ENCODE measurements around the gene HIPK2. TPM values are rescaled to one million over a fixed set of nuclear protein-coding genes. Genes with fewer than 3 reads are reported as not detected.

HIPK2 gene
- total RNA-seq, 2 donors from 2014 or later: 22.1 to 26.4 TPM

DNA sequence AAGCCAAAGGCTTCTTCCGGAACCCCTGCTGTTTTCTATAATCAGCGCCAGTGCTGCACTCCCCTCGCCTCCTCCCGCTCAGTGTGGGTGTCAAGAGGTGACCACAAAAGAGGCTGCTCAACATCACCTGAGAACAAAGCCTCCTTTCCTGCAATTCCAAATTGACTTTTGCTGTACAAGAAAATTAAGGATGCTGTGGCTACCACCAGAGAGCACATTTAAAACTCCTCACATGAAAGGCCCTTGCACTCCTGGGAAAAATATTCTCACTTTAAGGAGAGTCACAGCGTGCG lies 96.4 kb downstream of the HIPK2 start:
- 97 to 99% methylated on average over 6 of the region's 6 CpGs for WGBS, 2 donors
- no peaks in the 10 kb centered on the region for H3K27me3 ChIP-seq
- peak overlapping the region in 3 of 4 donors; percentile 75 to 90 (median 79) for H3K27ac ChIP-seq

DNA sequence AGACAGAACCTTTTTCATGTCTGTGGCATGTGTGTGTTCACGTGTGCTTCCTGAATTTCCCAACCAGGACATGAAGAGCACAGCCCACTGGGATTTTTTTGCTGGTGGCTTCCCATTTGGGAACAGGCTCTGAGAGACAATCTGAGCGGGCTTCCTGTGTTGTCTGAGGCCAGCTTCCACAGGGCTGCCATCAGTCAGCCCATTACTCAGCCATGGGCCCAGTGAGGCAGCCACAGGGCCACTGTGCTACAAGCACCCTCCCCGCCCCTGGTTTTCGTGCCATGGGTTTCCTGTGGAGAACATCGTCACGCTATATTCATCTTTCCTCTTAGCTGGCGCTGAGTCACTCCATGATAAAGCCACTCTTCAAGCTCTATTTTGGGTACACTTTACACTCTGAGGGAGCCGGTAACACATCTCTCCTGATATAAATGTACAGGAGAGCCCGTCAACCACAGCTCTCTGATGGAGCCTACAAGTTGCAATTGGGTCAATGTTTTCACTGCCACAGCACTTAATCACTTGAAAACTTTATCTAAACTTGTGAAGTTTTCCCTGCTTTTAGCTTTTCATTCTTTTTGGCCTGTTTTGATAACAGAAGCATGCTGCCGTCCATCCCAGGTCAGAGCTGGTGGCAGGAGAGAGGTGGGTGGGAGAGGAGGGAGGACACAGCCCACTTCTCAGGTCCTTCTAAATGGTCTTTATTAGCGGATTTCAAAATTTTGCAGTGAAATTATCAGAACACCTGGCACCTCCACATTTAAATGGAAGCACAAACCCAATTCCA lies 96.9 kb downstream of the HIPK2 start:
- WGBS, 2 donors: 63 to 75% methylated on average over 11 of the region's 11 CpGs
- ATAC-seq (peak; percentile 14), DNase-seq (peak in 2 of 4 donors; percentile 23 to 54)
- no peaks in the 10 kb centered on the region for H3K36me3 ChIP-seq (replicated peaks in 1 of 2; ENCODE audit: insufficient read depth in 1 of 2, low read depth in 2 of 2)
- TF ChIP-seq POLR2A (IDR thresholded peaks at IDR 0.05): no peak
- TF ChIP-seq, protein P1, sequence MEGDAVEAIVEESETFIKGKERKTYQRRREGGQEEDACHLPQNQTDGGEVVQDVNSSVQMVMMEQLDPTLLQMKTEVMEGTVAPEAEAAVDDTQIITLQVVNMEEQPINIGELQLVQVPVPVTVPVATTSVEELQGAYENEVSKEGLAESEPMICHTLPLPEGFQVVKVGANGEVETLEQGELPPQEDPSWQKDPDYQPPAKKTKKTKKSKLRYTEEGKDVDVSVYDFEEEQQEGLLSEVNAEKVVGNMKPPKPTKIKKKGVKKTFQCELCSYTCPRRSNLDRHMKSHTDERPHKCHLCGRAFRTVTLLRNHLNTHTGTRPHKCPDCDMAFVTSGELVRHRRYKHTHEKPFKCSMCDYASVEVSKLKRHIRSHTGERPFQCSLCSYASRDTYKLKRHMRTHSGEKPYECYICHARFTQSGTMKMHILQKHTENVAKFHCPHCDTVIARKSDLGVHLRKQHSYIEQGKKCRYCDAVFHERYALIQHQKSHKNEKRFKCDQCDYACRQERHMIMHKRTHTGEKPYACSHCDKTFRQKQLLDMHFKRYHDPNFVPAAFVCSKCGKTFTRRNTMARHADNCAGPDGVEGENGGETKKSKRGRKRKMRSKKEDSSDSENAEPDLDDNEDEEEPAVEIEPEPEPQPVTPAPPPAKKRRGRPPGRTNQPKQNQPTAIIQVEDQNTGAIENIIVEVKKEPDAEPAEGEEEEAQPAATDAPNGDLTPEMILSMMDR (IDR thresholded peaks at IDR 0.05): no peak
- H3K4me3 ChIP-seq: no peak overlapping the region
- intact Hi-C loops (cut with DNase I): no loop called here
- H3K9me3 ChIP-seq: no peaks in the 10 kb centered on the region
- no peaks in the 10 kb centered on the region for H3K27me3 ChIP-seq
- H3K27ac ChIP-seq: peak overlapping the region; percentile 73 to 90 (median 77)
- peaks cover 57% of the 10 kb centered on the region for H3K4me1 ChIP-seq

More for the DNA sequence above, 96.4 kb downstream of the HIPK2 start:
- ATAC-seq (no peak), DNase-seq (no peak)
- Histone ChIP-seq H3K4me3 (no peak overlapping the region), H3K9me3 (no peaks in the 10 kb centered on the region), H3K36me3 (replicated peaks in 1 of 2; ENCODE audit: insufficient read depth in 1 of 2, low read depth in 2 of 2) (no peaks in the 10 kb centered on the region), H3K4me1 (peaks cover 51% of the 10 kb centered on the region)
- TF ChIP-seq POLR2A (IDR thresholded peaks at IDR 0.05): no peak
- TF ChIP-seq, protein P1 (IDR thresholded peaks at IDR 0.05): no peak
- intact Hi-C loops (cut with DNase I): no loop called here

DNA sequence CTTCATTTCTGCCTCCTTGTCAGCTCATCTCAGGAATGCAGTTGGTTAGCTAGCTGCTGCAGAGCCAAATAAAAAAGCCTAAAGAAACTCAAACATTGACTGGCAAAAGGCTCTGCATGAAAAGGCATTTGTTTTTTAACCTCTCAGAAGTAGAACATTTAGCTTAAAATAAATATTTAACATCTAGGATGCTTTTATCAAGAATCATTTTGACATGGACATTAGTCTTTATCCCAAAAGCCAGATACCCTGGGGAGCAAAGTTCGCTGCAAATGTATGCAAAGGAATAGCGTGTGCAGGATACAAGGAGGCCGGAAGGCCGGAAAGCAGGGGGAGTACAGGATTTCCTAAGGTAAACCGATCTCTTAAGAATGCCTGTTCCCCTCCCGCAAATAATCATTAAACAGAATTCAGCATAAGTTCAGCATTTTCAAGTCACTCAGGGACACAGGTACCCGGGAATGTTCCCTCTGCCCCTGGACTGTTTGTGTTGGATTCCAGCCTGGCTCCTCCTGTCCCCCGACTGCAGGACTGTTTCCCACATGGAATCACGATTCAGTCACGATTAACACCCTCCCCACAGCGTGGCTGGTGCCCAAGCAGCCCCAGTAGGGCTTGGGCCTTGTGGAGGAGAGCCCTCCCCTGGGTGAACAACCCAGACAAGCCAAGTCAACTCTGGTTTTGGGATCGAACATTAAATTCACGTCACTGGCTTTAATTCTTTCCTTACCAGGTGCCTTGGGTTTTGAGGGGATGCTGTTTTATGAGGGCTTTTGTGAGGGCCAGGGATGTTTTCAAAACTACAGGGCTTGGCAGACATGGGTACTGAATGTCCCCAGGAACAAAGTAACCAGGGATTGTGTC lies 97.8 kb downstream of the HIPK2 start:
- ATAC-seq: peak; percentile 77
- Histone ChIP-seq H3K36me3 (replicated peaks in 1 of 2; ENCODE audit: insufficient read depth in 1 of 2, low read depth in 2 of 2) (no peaks in the 10 kb centered on the region), H3K4me1 (peaks cover 66% of the 10 kb centered on the region), H3K4me3 (no peak overlapping the region), H3K27me3 (no peaks in the 10 kb centered on the region), H3K27ac (peak overlapping the region; percentile 73 to 90 (median 77)), H3K9me3 (no peaks in the 10 kb centered on the region)
- TF ChIP-seq, protein P1 (IDR thresholded peaks at IDR 0.05): no peak
- 11 to 14% methylated on average over 10 to 13 of the region's 13 CpGs for WGBS, 2 donors
- peak; percentile 53 to 67 (median 63) for DNase-seq
- intact Hi-C loops (cut with DNase I): no loop called here

DNA sequence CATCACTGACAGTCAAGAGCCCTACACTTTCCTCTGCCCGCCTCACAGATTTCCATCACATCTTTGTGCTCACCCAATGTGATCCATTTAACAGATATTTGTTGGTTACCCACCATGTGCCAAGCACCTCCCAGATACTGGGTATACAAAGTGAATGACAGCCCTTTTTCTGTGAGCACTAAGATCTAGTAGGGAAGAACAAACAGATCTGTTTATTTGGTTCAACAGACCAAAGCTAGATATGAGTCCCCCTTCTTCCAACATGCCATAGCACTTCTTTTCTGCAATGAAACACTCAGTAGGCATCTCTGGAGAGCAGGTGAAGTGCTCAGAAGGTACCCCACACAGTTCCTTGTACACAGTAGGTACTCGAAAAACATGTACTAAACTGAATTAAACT lies 101.4 kb downstream of the HIPK2 start:
- H3K36me3 ChIP-seq (replicated peaks in 1 of 2; ENCODE audit: insufficient read depth in 1 of 2, low read depth in 2 of 2): no peaks in the 10 kb centered on the region
- no peaks in the 10 kb centered on the region for H3K9me3 ChIP-seq
- no peaks in the 10 kb centered on the region for H3K27me3 ChIP-seq
- TF ChIP-seq, protein P1 (IDR thresholded peaks at IDR 0.05): no peak
- no peak for TF ChIP-seq POLR2A (IDR thresholded peaks at IDR 0.05)
- no peak for DNase-seq
- no peak overlapping the region for H3K4me3 ChIP-seq
- intact Hi-C loops (cut with DNase I): no loop called here
- peaks cover 86% of the 10 kb centered on the region for H3K4me1 ChIP-seq
- 97 to 100% methylated on average over 2 of the region's 2 CpGs for WGBS, 2 donors
- no peak for ATAC-seq
- no peak overlapping the region for H3K27ac ChIP-seq

Measured in body of pancreas (tissue), 4 donors.